OCI-LY3 (cell line): ENCODE results near the gene ITPR3.

Experiments
- H2AFZ ChIP-seq: fragments of 200-600, 300-600 bp; shearing (Covaris generic); 2 replicates; pipeline ENCODE4 v1.6.0; 2014; ENCODE audit warnings: antibody characterized with exemption, low read depth, low read length
- H3K27ac ChIP-seq: fragments of 200-600, 300-600 bp; sonication (generic); 2 replicates; pipeline ENCODE4 v1.5.1; 2014; ENCODE audit warnings: mild to moderate bottlenecking, low read length, moderate library complexity, mixed read lengths
- H3K27me3 ChIP-seq: fragments of 200-600, 300-600 bp; sonication (generic); 2 replicates; pipeline ENCODE4 v1.6.1; 2014; ENCODE audit warnings: low read depth, low read length, mixed read lengths
- H3K36me3 ChIP-seq: fragments of 200-600, 300-600 bp; sonication (generic); replicated peaks from 2 replicates; pipeline ENCODE3; 2014; ENCODE audit warnings: low read depth, low read length, mixed read lengths
- H3K4me1 ChIP-seq: fragments of 300-600, 200-600 bp; sonication (generic); 2 replicates; pipeline ENCODE4 v1.6.1; 2014; ENCODE audit warnings: low read length, mixed read lengths
- H3K4me2 ChIP-seq: fragments of 200-600, 300-600 bp; sonication (generic); 2 replicates; pipeline ENCODE4 v1.6.1; 2014; ENCODE audit warnings: low read length, mixed read lengths
- H3K4me3 ChIP-seq: fragments of 300-600, 200-600 bp; sonication (generic); 2 replicates; pipeline ENCODE4 v1.5.1; 2014; ENCODE audit warnings: antibody characterized with exemption, mild to moderate bottlenecking, low read length, moderate library complexity
- H3K79me2 ChIP-seq: fragments of 300-600, 200-600 bp; shearing (Covaris generic); 2 replicates; pipeline ENCODE4 v1.6.1; 2014; ENCODE audit warnings: mild to moderate bottlenecking, low read length, mixed read lengths
- H3K9ac ChIP-seq: fragments of 300-600, 200-600 bp; shearing (Covaris generic); 2 replicates; pipeline ENCODE4 v1.6.0; 2014; ENCODE audit warnings: mild to moderate bottlenecking, low read length, moderate library complexity
- H3K9me3 ChIP-seq: fragments of 200-600, 300-600 bp; shearing (Covaris generic); 2 replicates; pipeline ENCODE4 v1.6.1; 2014; ENCODE audit warnings: low read length, mixed read lengths; ENCODE audit not compliant: insufficient read depth
- H4K20me1 ChIP-seq: fragments of 200-600, 300-600 bp; sonication (generic); 2 replicates; pipeline ENCODE4 v1.6.1; 2016; ENCODE audit warnings: low read length, mixed read lengths; ENCODE audit not compliant: insufficient read depth
- EZH2phosphoT487 ChIP-seq: fragments of 200-600 bp; shearing (Covaris generic); IDR thresholded peaks from 2 replicates; pipeline ENCODE4 v1.6.1; 2018; ENCODE audit warnings: antibody characterized with exemption, mixed run types, low read depth
- TF ChIP-seq, protein P1 (sequence below): fragments of 200-600, 300-600 bp; sonication (generic); IDR thresholded peaks from 2 replicates; pipeline ENCODE4 v1.5.1; 2014; ENCODE audit warnings: antibody characterized with exemption, low read length, low read depth

The ITPR3 gene

GRCh38 chr6:33684983-33685382 lies 63.9 kb downstream of the ITPR3 start:
- H3K36me3 ChIP-seq, result peaks cover under 1% of the 10 kb centered on the region
- no peak overlapping the region for H3K27ac ChIP-seq
- H2AFZ ChIP-seq, result no peak overlapping the region
- H3K4me3 ChIP-seq, result no peak overlapping the region
- TF ChIP-seq, protein P1, sequence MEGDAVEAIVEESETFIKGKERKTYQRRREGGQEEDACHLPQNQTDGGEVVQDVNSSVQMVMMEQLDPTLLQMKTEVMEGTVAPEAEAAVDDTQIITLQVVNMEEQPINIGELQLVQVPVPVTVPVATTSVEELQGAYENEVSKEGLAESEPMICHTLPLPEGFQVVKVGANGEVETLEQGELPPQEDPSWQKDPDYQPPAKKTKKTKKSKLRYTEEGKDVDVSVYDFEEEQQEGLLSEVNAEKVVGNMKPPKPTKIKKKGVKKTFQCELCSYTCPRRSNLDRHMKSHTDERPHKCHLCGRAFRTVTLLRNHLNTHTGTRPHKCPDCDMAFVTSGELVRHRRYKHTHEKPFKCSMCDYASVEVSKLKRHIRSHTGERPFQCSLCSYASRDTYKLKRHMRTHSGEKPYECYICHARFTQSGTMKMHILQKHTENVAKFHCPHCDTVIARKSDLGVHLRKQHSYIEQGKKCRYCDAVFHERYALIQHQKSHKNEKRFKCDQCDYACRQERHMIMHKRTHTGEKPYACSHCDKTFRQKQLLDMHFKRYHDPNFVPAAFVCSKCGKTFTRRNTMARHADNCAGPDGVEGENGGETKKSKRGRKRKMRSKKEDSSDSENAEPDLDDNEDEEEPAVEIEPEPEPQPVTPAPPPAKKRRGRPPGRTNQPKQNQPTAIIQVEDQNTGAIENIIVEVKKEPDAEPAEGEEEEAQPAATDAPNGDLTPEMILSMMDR, result no peak
- no peak for TF ChIP-seq EZH2phosphoT487
- no peaks in the 10 kb centered on the region for H3K9me3 ChIP-seq
- no peaks in the 10 kb centered on the region for H3K4me1 ChIP-seq
- H3K79me2 ChIP-seq, result no peaks in the 10 kb centered on the region
- H3K9ac ChIP-seq, result no peak overlapping the region
- H4K20me1 ChIP-seq, result no peaks in the 10 kb centered on the region
- H3K27me3 ChIP-seq, result no peaks in the 10 kb centered on the region
- no peak overlapping the region for H3K4me2 ChIP-seq

DNA sequence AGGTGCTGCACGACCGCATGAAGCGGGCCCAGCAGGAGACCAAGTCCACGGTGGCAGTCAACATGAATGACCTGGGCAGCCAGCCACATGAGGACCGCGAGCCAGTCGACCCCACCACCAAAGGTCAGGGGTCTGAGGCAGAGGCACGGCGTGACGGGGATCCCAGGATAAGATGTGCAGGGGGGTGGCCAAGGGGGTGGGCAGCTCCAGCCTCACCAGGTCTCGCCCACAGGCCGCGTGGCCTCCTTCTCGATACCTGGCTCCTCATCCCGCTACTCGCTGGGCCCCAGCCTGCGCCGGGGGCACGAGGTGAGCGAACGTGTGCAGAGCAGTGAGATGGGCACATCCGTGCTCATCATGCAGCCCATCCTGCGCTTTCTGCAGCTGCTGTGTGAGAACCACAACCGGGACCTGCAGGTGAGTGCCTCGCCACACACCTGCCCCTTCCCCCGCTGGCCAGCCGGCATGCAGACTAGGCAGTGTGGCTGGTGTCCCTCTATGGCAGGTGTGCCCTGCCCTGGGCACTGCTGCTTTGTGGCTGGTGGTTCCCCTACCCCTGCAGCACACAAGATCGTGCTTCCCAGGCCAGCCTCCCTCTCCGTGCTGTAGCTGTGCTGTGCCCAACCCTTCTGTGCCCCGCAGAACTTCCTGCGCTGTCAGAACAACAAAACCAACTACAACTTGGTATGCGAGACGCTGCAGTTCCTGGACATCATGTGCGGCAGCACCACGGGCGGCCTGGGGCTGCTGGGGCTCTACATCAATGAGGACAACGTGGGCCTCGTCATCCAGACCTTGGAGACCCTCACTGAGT lies 64.5 kb downstream of the ITPR3 start:
- no peaks in the 10 kb centered on the region for H3K79me2 ChIP-seq
- no peaks in the 10 kb centered on the region for H3K4me1 ChIP-seq
- H4K20me1 ChIP-seq, result no peaks in the 10 kb centered on the region
- TF ChIP-seq EZH2phosphoT487, result no peak
- TF ChIP-seq, protein P1, result no peak
- H3K9me3 ChIP-seq, result no peaks in the 10 kb centered on the region
- no peaks in the 10 kb centered on the region for H3K36me3 ChIP-seq
- no peaks in the 10 kb centered on the region for H3K27me3 ChIP-seq
- H2AFZ ChIP-seq, result no peak overlapping the region
- H3K27ac ChIP-seq, result no peak overlapping the region
- H3K4me3 ChIP-seq, result no peak overlapping the region
- H3K9ac ChIP-seq, result no peak overlapping the region
- H3K4me2 ChIP-seq, result no peak overlapping the region

GRCh38 chr6:33686225-33686924 lies 65.3 kb downstream of the ITPR3 start:
- Histone ChIP-seq H4K20me1 (no peaks in the 10 kb centered on the region), H3K27me3 (no peaks in the 10 kb centered on the region), H3K79me2 (no peaks in the 10 kb centered on the region), H3K4me2 (no peak overlapping the region), H3K4me1 (no peaks in the 10 kb centered on the region), H3K9ac (no peak overlapping the region), H2AFZ (no peak overlapping the region), H3K4me3 (no peak overlapping the region), H3K36me3 (no peaks in the 10 kb centered on the region), H3K27ac (no peak overlapping the region), H3K9me3 (no peaks in the 10 kb centered on the region)
- no peak for TF ChIP-seq EZH2phosphoT487
- TF ChIP-seq, protein P1, result no peak
